Gastroesophageal sphincter (tissue), 3 donors: ENCODE results near the gene GJA4.

ENCODE experiments used
- CTCF ChIP-seq, 4 experiments: fragments of 200-600 bp in 2 of 4; fragments of 450-650 bp in 2 of 4; sonication (generic) in 1 of 4; IDR thresholded peaks; one replicate each; pipeline ENCODE4 v1.5.1; 2017 to 2019; ENCODE audit warnings: antibody characterized with exemption in 4 of 4, mild to moderate bottlenecking in 2 of 4, moderate library complexity in 2 of 4
- EP300 ChIP-seq: sonication (generic); formaldehyde crosslinking; IDR thresholded peaks from one replicate; pipeline ENCODE4 v1.6.1; 2017; ENCODE audit warnings: antibody characterized with exemption, mild to moderate bottlenecking
- POLR2AphosphoS5 ChIP-seq: sonication (generic); formaldehyde crosslinking; IDR thresholded peaks from one replicate; pipeline ENCODE4 v1.6.1; 2017; ENCODE audit warnings: antibody characterized with exemption

- TF ChIP-seq CTCF (IDR thresholded peaks at IDR 0.05) (no peak), EP300 (no peak), POLR2AphosphoS5 (no peak)
Measured at GRCh38 chr1:34774957-34775356, 17.8 kb upstream of the GJA4 start.
